ENCODE data around the gene RALGDS. TPM values are rescaled to one million over a fixed set of nuclear protein-coding genes. Genes with fewer than 3 reads are reported as not detected.

RALGDS gene
- total and polyA plus RNA-seq, 9 of the 15 experiments (the other 6 are each of a cell fraction or from before 2014, with no cell fraction given): 0.75 to 43.3 (median 27.1) TPM

DNA sequence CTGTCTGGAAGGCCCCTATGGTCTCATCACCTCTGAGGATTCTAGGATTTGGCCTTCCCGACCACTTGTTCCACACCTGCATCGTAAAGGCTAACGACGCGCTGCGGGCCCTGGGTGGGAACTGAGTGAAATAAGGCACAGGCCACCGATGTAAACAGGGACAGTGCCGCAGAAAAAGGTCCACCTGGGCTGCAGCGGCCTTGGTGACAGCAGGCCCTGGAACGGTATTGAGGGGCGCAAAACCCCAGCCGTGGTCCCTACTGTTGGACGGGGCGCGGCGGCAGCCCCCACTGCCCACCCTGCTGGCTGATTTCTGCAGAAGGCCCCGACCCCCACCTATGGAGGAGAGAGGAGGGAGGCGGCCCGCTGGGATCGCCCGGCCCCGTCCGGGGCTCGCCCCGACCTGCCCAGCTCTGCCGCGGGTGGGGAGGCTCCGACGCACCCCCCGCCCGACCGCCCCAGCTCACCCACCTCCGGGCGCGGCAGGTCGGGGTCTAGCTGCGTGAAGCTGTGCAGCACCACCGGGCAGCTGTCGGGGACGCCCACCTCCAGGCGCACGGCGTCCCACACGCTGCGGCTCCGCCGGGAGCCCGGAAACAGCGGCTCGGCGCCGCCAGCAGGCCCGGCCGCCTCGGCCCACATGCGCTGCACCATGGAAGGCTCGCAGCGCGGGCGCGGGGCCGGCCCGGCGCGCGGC is 391 bp downstream of the RALGDS start (continued):
- TF ChIP-seq ZKSCAN1 (IDR thresholded peaks at IDR 0.05; ENCODE audit: low read depth, low read length) (peak; percentile 21; the same call in 1 of the 2 replicates), POLR2H (tag; IDR thresholded peaks at IDR 0.05; ENCODE audit: low read depth) (peak; percentile 68), TGIF2 (CRISPR knock-in tag; IDR thresholded peaks at IDR 0.05) (peak; percentile 65; the same call in 1 of the 2 replicates), TRIM25 (IDR thresholded peaks at IDR 0.05; ENCODE audit: borderline replicate concordance) (no peak), SRF (CRISPR knock-in tag; IDR thresholded peaks at IDR 0.05) (no peak), ZBTB11 (CRISPR knock-in tag; IDR thresholded peaks at IDR 0.05) (peak in 1 of 3 experiments; percentile 79; a peak in 2 of 6 replicates), GABPA (tag; conservative IDR thresholded peaks at IDR 0.05; ENCODE audit: low read depth) (peak; percentile 31; the same call in 1 of the 2 replicates), GATAD2B (IDR thresholded peaks at IDR 0.05; ENCODE audit: borderline replicate concordance) (0 out of 2 replicates have a peak, but pooled peaks have one; percentile 42), MAZ (CRISPR knock-in tag; conservative IDR thresholded peaks at IDR 0.05 in 1 of 2, IDR thresholded peaks at IDR 0.05 in 1 of 2) (peak in 1 of 2 experiments; percentile 68; a peak in 2 of 4 replicates), SAP30 (IDR thresholded peaks at IDR 0.05; ENCODE audit: borderline replicate concordance, insufficient read depth, low read depth, low read length, poor library complexity, severe bottlenecking) (peak; percentile 61), CREB1 (IDR thresholded peaks at IDR 0.05) (0 out of 2 replicates have a peak, but pooled peaks have one; percentile 13), CREB1 (CRISPR knock-in tag; IDR thresholded peaks at IDR 0.05) (no peak), E2F6 (IDR thresholded peaks at IDR 0.05; ENCODE audit: borderline replicate concordance in 1 of 2, extremely low read depth in 1 of 2, insufficient read depth in 1 of 2, insufficient read length in 1 of 2, low read depth in 1 of 2, low read length in 1 of 2, poor library complexity in 1 of 2, severe bottlenecking in 1 of 2) (peak; percentile 40 to 77), KDM5B (IDR thresholded peaks at IDR 0.05; ENCODE audit: insufficient replicate concordance, low read depth, low read length) (peak; percentile 44)
- TF ChIP-seq, protein P1, sequence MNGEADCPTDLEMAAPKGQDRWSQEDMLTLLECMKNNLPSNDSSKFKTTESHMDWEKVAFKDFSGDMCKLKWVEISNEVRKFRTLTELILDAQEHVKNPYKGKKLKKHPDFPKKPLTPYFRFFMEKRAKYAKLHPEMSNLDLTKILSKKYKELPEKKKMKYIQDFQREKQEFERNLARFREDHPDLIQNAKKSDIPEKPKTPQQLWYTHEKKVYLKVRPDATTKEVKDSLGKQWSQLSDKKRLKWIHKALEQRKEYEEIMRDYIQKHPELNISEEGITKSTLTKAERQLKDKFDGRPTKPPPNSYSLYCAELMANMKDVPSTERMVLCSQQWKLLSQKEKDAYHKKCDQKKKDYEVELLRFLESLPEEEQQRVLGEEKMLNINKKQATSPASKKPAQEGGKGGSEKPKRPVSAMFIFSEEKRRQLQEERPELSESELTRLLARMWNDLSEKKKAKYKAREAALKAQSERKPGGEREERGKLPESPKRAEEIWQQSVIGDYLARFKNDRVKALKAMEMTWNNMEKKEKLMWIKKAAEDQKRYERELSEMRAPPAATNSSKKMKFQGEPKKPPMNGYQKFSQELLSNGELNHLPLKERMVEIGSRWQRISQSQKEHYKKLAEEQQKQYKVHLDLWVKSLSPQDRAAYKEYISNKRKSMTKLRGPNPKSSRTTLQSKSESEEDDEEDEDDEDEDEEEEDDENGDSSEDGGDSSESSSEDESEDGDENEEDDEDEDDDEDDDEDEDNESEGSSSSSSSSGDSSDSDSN (IDR thresholded peaks at IDR 0.05; ENCODE audit: borderline replicate concordance in 1 of 2, low read depth in 2 of 2, low read length in 2 of 2): peak in 1 of 2 experiments; percentile 87; a peak in 2 of 4 replicates
